NCI-H748 (cell line): ENCODE results near the gene URM1.

Experiments used
- DNase-seq: peaks from one replicate; lab custom pipeline; 2025; ENCODE audit not compliant: unreplicated experiment; lab: John Stamatoyannopoulos, UW

URM1 gene

DNA sequence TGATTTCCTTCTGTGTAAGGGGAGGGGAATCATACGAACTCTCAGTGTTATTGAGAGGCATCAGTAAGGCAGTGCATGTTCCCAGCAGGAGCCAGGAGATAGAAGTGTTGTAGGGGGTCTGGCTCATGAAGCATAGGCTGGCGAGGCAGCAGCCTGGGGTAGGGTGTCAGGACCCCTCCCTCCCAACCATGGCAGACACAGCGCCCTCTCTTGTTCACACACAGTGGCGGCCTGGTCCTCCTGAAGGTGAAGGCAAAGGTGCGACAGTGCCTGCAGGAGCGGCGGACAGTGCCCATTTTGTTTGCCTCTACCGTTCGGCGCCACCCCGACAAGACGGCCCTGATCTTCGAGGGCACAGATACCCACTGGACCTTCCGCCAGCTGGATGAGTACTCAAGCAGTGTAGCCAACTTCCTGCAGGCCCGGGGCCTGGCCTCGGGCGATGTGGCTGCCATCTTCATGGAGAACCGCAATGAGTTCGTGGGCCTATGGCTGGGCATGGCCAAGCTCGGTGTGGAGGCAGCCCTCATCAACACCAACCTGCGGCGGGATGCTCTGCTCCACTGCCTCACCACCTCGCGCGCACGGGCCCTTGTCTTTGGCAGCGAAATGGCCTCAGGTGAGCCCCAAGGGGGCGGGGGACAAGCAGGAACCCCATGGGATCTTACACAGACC, 26.1 kb upstream of the URM1 start:
- no peak for DNase-seq

DNA sequence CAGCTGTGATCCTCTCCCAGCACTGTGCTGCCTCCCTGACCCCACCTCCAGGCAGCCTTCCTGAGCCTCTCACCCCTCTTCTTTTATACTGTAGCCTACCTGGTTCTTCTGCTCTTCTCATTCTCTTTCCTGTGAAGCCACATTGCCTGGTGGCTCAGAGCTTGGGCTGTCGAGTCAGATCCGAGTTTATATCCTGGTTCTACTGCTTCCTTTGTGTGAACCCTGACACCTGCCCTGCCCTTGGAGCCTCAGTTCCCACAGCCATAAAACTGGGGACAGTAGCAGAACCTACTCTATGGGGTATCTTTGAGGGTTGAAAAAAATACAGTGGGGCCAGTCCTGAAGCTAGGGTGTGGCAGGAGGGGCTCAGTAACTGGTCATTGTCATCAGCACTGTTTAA, 22.0 kb upstream of the URM1 start:
- no peak for DNase-seq

DNA sequence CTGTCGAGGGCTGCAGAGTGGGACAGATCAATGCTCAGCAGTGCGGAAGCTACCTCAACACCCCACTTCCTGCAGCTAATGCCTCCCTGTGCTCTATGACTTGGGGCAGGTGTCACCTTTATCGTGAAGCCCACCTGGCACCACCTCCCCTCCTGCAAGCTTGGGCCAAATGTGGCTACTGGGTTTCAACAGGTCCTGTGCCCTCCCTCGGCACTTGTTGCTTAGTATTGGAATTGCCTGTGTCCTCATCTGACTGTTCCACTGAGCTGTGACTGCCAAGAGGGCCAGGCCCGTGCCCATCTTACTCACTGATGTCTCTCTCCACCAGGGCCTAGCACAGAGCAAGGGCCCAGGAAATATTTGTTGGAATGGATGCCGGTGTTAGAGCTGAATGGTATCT, 21.4 kb upstream of the URM1 start:
- DNase-seq, result no peak

DNA sequence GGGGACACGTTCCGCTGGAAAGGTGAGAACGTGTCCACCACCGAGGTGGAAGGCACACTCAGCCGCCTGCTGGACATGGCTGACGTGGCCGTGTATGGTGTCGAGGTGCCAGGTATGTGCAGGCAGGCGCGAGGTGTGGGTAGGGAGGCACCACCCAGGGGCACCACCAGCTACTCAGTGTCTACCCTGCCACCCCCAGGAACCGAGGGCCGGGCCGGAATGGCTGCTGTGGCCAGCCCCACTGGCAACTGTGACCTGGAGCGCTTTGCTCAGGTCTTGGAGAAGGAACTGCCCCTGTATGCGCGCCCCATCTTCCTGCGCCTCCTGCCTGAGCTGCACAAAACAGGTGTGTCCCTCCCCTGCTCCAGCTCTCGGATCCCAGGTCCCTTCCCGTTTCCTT, 15.7 kb upstream of the URM1 start:
- DNase-seq, result no peak

DNA sequence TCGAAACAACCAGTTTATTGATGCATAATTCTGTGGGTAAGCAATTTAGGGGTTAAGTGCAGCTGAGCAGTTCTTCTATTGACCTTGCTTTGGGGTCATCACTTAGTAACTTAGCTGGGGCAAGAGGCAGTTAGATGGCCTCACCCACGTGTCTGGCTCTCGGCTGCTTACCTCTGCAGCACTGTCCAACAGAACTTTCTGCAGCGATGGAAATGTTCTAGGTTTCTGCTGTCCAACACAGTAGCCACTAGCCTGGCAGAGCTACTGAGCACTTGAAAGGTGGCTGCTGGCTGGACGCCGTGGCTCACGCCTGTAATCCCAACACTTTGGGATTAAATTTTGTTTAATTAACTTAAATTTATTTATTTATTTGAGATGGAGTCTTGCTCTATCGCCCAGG, 13.1 kb upstream of the URM1 start:
- no peak for DNase-seq

DNA sequence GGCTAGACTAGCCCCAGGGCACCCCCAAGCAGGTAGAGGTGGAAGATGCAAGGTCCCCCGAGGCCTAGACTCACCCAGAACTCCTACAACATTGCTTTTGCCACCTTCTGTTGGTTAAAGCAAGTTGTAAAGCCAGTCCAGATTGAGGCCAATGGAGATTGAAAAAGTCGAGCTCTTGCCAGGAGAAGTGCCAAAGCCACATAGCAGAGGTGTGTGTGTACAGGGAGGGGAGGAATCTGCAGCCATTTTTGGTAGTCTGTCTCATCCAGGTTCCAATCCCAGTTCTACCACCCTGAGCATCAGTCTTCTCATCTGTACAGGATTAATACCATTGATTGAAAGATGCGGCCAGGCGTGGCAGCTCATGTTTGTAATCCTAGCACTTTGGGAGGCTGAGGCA, 12.3 kb upstream of the URM1 start:
- DNase-seq, result no peak

DNA sequence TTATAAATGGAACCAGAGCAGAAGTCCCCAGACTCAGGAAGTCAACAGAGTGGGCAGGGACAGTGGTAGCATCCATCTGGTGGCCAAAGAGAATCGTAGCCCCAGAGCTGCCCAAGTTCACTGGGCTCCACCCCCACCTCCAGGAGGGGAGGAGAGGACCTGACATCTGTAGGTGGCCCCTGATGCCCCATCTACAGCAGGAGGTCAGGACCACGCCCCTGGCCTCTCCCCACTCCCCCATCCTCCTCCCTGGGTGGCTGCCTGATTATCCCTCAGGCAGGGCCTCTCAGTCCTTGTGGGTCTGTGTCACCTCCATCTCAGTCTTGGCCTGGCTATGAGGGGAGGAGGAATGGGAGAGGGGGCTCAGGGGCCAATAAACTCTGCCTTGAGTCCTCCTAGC, 10.3 kb upstream of the URM1 start:
- no peak for DNase-seq

DNA sequence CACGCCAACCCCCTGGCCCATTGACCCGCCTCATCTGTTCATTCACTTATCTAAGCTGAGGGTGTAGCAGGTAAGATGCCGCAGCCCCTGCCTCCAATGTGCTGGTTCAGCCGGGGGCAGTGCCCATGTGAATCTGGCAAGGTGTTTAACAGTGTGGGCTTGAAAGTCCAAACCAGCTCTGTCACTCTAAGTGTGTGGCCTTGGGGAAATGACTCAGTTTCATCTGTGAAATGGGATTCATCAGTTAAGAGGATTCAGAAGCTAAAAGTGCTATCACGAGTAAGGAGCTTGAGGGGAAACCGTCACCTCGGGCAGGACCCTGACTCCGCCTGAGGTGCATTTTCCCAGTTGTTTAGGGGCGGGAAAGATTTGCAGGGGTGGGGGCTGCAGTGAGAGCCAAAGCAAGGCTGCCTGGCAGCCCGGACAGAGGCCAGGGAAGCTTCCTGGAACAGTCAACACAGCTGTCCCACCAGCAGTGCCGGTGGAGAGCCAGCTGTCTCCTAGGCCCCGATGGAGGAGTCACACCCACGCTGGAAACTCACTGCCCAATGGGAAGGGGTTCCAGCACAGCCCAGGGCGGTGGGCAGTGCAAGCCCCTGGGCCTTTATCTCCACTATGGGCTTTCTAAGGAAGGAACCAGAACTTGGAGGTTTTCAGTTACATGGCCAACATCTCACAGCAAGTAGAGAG, 9.7 kb upstream of the URM1 start:
- no peak for DNase-seq

DNA sequence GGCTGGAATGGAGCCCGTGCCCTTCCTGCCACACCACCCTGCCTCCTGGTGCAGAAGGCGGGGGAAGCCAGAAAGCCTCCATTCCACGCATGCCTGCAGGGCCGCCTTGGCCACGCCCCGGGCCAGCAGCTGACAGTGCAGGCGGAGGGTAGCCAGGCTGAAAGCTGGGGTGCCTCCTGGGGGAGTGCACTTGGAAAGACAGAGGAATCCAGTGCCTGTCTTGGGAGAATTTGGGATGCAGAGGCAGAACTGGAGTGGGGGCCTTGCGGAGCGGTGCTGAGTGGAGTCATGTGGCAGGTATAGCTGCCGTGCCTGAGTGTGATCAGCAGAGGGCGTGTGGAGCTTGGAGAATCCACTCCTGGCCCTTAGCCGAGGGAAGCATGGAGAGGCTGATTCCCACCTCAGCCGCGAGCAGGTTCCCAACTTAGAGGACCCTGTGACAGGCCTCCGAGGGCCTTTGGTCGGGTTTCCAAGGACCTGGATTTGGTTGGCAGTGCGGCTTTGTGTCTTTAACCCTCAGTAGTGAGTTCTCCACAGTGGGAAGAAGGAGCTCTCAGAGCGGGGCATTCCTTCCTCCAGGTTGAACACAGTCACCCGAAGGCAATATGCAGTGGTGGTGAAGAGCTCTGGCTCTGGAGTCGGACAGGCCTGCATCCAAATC, 9.1 kb upstream of the URM1 start:
- peak; percentile 81 for DNase-seq

DNA sequence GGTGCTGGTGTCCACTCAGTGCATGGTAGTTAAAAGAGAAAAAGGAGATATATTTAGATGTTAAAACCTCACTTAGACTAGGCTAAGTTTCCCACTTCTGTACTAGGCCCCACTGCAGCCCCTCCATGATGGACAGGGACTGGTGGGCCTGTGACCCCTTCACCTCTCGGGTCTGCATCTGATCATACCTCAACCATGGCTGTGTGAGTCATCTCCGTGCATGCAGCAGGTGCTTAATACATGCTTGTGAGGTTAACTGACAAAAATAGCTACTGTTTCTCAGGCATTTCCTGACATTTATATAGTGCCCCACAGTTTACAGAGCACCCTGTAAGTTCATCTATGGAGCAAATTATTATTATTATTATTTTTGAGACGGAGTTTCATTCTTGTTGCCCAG, 8.4 kb upstream of the URM1 start:
- DNase-seq, result no peak

DNA sequence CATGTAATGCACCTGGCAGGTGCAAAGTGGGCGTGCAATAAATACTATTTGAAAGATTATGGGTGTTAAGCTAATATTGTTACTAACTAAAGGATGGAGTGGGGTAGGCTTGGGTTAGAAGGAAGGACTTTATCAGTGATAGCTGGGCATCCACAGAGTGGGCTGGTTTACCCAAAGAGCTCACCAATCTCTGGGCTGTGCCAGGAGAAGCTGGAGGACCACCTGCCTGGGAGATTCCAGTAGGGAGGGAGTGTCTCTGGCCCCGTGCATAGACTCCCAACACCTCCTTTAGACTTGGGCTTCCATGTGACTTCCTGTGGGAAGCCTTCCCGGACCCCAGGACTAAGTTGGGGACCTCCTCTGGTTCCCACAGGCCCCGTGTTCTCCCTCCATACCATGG, 5.6 kb upstream of the URM1 start:
- DNase-seq, result no peak

DNA sequence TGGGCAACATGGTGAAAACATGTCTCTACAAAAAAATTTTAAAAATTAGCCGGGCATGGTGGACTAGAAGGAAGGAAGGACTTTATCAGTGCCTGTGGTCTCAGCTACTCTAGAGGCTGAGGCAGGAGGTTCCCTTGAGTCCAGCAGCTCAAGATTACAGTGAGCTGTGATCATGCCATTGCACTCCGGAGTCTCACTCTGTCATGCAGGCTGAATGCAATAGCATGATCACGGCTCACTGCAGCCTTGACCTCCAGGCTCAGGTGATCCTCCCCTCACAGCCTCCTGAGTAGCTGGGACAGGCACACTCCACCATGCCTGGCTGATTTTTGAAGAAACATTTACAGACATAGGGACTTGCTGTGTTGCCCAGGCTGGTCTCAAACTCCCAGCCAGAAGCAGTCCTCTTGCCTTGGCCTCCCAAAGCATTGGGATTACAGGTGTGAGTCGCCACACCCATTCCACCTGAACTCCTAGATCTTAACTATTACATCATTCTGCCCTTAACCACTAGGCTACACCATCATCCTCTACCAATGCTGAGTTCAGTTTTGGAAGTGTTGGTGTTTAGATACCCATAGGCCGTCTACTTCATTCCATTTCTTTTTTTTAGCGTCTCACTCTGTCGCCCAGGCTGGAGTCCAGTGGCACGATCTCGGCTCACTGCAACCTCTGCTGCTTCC, 2.0 kb upstream of the URM1 start:
- DNase-seq, result no peak

DNA sequence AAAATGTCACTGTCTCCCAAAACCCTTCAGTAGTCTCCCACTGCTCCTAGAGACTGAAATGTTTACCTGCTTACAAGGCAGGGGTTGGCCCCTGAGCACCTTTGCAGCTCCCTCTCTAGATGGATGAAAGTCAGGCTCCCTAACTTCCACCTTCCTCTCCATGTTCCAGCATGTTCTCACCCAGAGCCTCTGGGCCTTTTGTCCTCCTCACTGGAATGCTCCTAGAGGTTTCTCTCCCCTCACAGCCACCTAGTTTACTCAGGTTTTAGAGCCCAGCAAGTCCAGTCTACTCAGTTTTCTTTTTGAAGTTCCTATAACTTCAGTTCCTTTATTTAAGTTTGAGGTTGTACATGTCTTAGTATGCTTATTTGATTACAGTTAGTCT, 815 bp upstream of the URM1 start:
- DNase-seq, result no peak

DNA sequence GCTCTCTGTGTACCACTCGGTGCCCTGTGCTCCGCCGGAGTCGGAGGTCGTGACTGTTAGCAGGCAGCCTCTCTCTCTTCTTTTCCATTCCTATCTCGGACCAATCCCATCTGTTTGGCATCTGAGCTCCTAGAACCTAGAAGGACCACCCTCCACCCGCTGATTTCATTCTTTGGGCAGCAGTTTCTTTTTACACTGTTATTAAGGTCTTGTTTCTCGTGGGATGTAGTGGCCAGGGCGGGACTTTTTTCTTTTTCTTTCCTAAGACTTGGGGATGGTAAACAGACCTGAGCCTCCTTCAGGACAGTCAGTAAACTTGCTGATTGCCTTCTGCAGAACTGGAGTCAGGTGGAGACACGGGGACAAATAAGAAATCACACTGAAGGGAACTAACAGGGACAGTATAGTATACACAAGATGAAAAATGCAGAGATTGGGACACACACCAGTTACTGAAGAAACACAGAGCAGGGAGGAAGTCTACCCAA, 500 bp downstream of the URM1 start:
- no peak for DNase-seq

DNA sequence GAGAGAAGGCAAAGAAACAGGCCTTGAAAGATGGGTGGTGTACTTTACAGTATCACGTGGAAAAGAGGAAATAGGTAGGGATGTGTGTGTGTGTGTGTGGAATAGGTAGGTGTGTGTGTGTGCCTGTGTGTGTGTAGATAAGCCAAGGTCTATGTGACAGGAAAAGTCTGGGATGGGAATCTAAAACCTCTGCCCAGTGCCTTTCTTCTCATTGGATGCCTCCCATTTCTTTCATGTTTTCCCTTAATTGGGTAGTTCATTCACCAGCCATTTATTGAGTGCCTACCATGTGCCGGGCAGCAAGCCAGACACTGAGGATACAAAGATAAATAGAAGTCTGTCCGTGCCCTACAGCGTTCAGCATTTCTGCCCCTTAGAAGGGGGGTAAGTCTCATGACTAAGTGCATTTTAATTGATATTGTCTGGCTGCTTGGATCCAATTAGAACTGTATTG, 1.0 kb downstream of the URM1 start:
- DNase-seq, result no peak

DNA sequence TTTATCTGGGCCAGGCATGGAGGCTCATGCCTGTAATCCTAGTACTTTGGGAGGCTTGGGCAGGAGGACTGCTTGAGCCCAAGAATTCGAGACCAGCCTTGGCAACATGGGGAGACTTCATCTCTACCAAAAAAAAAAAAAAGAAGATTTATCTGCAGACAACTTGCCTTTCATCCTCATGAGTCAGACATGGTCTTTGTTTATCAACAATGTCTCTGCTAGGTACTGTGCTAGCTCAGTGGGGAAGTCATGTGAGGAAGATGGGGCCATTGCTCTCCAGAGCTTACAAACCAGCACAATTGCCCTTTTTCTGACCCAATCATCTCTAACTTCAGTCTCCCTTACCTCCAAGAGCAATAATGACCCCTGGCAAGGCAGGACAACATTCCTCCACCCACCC, 1.6 kb downstream of the URM1 start:
- DNase-seq, result no peak

DNA sequence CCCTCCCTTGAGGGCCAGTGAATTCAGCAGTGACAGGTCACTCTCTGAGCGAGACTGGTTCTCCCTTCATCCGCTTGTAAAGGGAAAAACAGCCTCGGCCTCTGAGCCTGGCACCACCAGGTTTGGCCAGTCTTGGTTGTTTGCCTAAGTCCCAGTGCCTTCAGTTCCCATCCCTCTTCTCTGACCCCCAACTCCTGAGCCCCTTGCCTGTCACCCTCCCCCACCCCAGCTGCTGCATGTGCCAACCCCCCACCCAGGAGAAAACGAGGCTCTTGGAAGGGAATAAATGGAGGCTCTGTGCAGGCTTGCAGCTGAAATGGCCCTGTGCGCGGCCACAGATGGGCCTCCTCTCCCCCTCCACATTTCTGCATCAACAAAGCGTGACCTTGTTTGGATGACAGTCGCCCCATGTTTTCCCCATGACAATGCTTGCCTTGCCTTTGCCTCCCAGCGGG, 3.1 kb downstream of the URM1 start:
- no peak for DNase-seq

DNA sequence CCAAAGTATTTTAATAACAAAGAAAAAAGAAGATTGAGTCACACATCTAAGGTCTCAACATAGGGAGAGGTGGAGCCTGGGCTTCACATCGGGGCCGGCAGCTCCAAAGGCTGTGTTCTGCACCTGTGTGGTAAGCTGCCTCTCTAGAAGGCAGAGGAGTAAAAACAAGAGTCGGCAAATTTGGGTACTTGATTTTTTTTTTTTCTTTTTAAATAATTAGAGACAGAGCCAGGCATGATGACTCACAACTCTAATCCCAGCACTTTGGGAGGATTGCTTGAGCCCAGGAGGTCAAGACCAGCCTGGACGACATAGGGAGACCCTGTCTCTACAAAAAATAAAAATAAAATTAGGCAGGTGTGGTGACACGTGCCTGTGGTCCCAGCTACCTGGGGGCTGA, 4.7 kb downstream of the URM1 start:
- DNase-seq, result no peak

DNA sequence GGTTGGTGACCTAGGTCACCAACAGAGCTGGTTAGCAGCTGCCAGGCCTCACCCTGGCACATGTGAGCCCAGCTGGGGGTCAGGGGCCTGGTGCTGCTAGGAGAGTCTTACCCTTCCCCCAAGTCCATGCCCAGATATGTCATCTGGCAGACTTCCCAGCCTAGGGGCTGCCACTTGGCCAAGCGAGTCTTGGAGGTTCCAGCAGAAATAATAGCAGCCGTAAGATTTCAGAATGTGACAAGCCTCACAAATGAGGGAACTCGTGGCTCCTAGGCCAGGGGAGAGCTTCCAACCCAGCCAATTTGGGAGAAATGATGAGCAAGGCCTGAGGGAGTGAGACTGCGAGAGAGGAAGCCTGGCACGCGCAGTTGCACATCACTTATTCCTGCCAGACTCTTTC, 11.1 kb downstream of the URM1 start:
- no peak for DNase-seq

DNA sequence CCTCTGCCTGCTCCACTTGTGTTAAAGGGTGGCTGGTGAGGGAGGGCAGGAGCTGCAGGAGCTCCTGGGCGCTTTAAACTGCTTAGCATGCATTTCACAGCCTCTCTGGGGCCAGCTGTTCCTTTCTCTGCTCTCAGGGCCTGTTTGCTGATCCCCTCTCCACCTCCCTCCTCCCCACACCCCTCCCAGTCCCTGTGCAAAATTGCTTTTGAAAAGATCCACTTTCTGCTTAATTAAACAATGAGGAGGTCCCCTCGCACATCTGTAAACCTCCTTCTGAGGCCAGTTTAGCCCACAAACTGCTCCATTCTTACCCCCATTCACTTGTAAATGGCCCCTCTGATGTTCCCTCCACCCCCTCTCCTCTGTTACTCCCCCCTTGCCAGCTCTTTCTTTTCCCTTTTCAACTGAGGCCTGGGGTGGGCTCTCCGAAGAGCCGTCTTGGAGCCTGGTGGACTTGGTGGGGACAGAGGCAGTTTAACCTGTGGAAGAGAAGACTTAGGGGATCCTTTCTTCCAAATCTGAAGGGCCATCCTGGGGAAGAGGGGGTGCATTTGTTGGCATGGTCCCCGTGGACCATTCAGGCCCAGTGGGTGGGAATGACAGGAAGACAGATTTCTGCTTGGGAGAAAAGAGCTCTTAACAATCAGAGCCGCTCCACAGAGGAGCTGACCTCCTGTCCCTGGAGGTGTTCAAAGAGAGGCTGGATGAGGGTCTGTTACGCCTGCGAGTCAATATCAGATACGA, 12.0 kb downstream of the URM1 start:
- no peak for DNase-seq

DNA sequence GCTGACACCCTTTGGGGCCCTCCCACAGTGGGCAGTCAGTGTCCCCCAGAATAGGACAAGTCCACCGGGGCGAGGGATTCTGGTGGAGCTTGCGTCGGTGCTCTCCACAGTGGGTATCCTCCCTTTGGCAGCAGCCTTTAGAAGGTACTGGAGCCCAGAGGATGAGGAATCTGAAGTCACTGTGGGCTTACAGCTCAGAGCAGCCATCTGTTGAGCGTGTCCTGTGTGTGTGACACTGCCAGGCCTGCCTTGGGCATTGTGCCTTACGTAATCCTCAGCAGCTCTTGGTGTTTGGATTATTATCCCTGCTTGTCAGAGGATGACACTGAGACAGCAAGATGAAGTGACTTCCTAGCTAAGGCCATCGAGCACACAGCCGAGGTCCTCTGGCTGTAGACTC, 12.6 kb downstream of the URM1 start:
- no peak for DNase-seq
